ENCODE data around the gene AS3MT. TPM values are rescaled to one million over a fixed set of nuclear protein-coding genes. Genes with fewer than 3 reads are reported as not detected.
A peak's percentile ranks its signal among the peaks of the same experiment; 100 is the strongest.

The AS3MT gene
- total and polyA plus RNA-seq, 2 of the 8 experiments (the other 6 are each of a cell fraction or from before 2014, with no cell fraction given) = 5.8 to 10.3 TPM

- Histone ChIP-seq H3K79me1 (ENCODE audit: low read depth, low read length) (no peaks in the 10 kb centered on the region), H2AK5ac (ENCODE audit: low read depth, low read length) (no peak overlapping the region), H3K27ac (ENCODE audit: low read depth, low read length) (no peak overlapping the region), H3K23ac (ENCODE audit: insufficient read length) (no peak overlapping the region), H2BK120ac (replicated peaks; ENCODE audit: low read depth, low read length) (no peak overlapping the region), H3K14ac (ENCODE audit: insufficient read length) (no peak overlapping the region), H3K27me3 (replicated peaks in 1 of 4; ENCODE audit: control insufficient read depth in 3 of 4, extremely low read depth in 1 of 4, insufficient read depth in 3 of 4, low read length in 3 of 4) (no peaks in the 10 kb centered on the region; a peak in 1 of 7 replicates), H4K5ac (ENCODE audit: insufficient read length, low read depth, low read length) (no peak overlapping the region), H4K8ac (ENCODE audit: extremely low read depth, insufficient read depth, low read length) (no peak overlapping the region), H3K9me3 (ENCODE audit: insufficient read depth in 2 of 2, low read depth in 1 of 2, low read length in 1 of 2) (no peaks in the 10 kb centered on the region), H2BK15ac (ENCODE audit: low read length) (0 out of 2 replicates have a peak overlapping the region, but pooled peaks have one; percentile 29), H2AFZ (ENCODE audit: low read length) (no peak overlapping the region), H2BK20ac (ENCODE audit: low read length) (no peak overlapping the region), H3K36me3 (ENCODE audit: control insufficient read depth in 2 of 4, insufficient read depth in 4 of 4, low read length in 3 of 4) (no peaks in the 10 kb centered on the region), H4K91ac (replicated peaks; ENCODE audit: insufficient read length, low read length) (no peak overlapping the region), H3K56ac (replicated peaks; ENCODE audit: insufficient read length, low read depth, low read length) (no peak overlapping the region), H3K79me2 (ENCODE audit: control insufficient read depth in 1 of 2, insufficient read depth in 2 of 2, low read length in 2 of 2) (no peaks in the 10 kb centered on the region), H2BK5ac (ENCODE audit: low read depth, low read length) (no peak overlapping the region), H3K23me2 (ENCODE audit: low read depth, low read length) (no peaks in the 10 kb centered on the region; the same call in 1 of the 2 replicates), H3K4me2 (ENCODE audit: insufficient read depth in 1 of 2, low read depth in 2 of 2, low read length in 2 of 2) (no peak overlapping the region), H2BK12ac (ENCODE audit: low read depth, low read length) (no peak overlapping the region), H3K18ac (ENCODE audit: extremely low read depth, low read length) (no peak overlapping the region), H3K4me3 (ENCODE audit: extremely low read depth in 1 of 4, insufficient read depth in 2 of 4, low read depth in 3 of 4, low read length in 4 of 4) (no peak overlapping the region), H3K9ac (replicated peaks in 1 of 4; ENCODE audit: extremely low read depth in 1 of 4, low read depth in 3 of 4, low read length in 3 of 4) (peak overlapping the region in 1 of 4 experiments; percentile 26; a peak in 1 of 7 replicates), H3K4me1 (replicated peaks in 1 of 4; ENCODE audit: control insufficient read depth in 3 of 4, insufficient read depth in 4 of 4, low read length in 3 of 4) (0 out of 7 replicates have a peak, but pooled peaks cover 0 to 2% (median 0%) of the 10 kb centered on the region in 4 experiments), H3K4ac (replicated peaks; ENCODE audit: insufficient read length, low read depth, low read length) (no peak overlapping the region), H4K20me1 (replicated peaks in 1 of 2; ENCODE audit: control insufficient read depth in 1 of 2, insufficient read depth in 2 of 2, low read length in 2 of 2) (no peaks in the 10 kb centered on the region)
- no peak for DNase-seq (ENCODE audit: low read depth in 1 of 2, low spot score in 2 of 2)
- 89% methylated on average over 16 of the region's 16 CpGs; no CpG with 5 or more reads in 1 of the 2 experiments for WGBS, 2 experiments (ENCODE audit: extremely low coverage in 1 of 2, insufficient coverage in 1 of 2, insufficient read length in 1 of 2, insufficient replicate concordance in 2 of 2, low coverage in 1 of 2, low lambda C conversion rate in 2 of 2, missing lambda C conversion rate in 1 of 2)
- ChIA-PET POLR2A (ENCODE audit: partially characterized antibody) (interaction anchor here (0.9 to 1.4 kb wide), 2 partner anchors 86 to 88 kb away, joined by 3 read pairs; partner anchors contain the start of genes CNNM2 and WBP1L), CTCF (ENCODE audit: partially characterized antibody) (interaction anchor here (0.6 to 11.3 kb wide), 10 partner anchors 19 to 1547 kb away, joined by 3 to 118 read pairs (median 3); no protein-coding TSS in a partner anchor)
- no peak for FAIRE-seq
- no peak for TF ChIP-seq BCL11A (IDR thresholded peaks at IDR 0.05; ENCODE audit: low read depth in 2 of 2, low read length in 2 of 2)
- TF ChIP-seq POU5F1 (IDR thresholded peaks at IDR 0.05; ENCODE audit: low read depth, low read length) = no peak
- TF ChIP-seq GABPA (IDR thresholded peaks at IDR 0.05; ENCODE audit: borderline replicate concordance, insufficient read depth, low read length) = no peak
- no peak for TF ChIP-seq BACH1 (IDR thresholded peaks at IDR 0.05; ENCODE audit: low read length)
- no peak for TF ChIP-seq CTBP2 (IDR thresholded peaks at IDR 0.05; ENCODE audit: borderline replicate concordance, insufficient read depth, insufficient read length, low read length)
- TF ChIP-seq RXRA (IDR thresholded peaks at IDR 0.05; ENCODE audit: insufficient read depth, low read depth, low read length) = no peak
- no peak for TF ChIP-seq SRF (IDR thresholded peaks at IDR 0.05; ENCODE audit: low read depth, low read length)
- no peak for TF ChIP-seq KDM4A (IDR thresholded peaks at IDR 0.05; ENCODE audit: low read depth, low read length, severe bottlenecking)
- no peak for TF ChIP-seq HDAC2 (IDR thresholded peaks at IDR 0.05; ENCODE audit: borderline replicate concordance in 1 of 2, low read depth in 2 of 2, low read length in 2 of 2)
- no peak for TF ChIP-seq SAP30 (IDR thresholded peaks at IDR 0.05; ENCODE audit: insufficient read depth, insufficient replicate concordance, low read length)
- TF ChIP-seq EZH2 (IDR thresholded peaks at IDR 0.05; ENCODE audit: low read depth, low read length, severe bottlenecking) = no peak
Observed at GRCh38 chr10:102831322-102832071, 37.8 kb upstream of the AS3MT start.

All from H1 (cell line).